ENCODE results near the gene EHBP1.

DNA sequence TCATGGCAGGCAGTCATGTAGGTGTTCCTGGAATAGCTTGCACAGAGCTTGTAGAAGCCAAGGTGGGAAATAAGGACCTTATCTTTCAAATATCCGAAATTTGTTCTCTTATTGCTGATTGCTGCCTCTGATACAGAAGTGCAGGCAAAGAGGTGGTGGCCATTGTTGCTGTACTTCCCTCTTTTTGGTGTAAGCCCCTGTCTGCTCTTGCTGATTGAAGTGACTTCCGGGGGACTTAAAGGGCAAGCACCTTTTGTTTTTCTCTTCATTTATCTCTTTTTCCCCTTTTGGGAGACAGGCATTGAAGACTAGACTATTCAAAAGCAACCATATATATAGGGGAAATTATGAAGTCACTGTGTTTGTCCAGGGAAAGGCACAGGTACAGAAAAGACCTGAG is 213.5 kb downstream of the EHBP1 start:
- TF ChIP-seq, protein P1, sequence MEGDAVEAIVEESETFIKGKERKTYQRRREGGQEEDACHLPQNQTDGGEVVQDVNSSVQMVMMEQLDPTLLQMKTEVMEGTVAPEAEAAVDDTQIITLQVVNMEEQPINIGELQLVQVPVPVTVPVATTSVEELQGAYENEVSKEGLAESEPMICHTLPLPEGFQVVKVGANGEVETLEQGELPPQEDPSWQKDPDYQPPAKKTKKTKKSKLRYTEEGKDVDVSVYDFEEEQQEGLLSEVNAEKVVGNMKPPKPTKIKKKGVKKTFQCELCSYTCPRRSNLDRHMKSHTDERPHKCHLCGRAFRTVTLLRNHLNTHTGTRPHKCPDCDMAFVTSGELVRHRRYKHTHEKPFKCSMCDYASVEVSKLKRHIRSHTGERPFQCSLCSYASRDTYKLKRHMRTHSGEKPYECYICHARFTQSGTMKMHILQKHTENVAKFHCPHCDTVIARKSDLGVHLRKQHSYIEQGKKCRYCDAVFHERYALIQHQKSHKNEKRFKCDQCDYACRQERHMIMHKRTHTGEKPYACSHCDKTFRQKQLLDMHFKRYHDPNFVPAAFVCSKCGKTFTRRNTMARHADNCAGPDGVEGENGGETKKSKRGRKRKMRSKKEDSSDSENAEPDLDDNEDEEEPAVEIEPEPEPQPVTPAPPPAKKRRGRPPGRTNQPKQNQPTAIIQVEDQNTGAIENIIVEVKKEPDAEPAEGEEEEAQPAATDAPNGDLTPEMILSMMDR (conservative IDR thresholded peaks at IDR 0.05 in 1 of 2, IDR thresholded peaks at IDR 0.05 in 1 of 2; ENCODE audit: low read depth in 1 of 2, low read length in 2 of 2) = no peak
- TF ChIP-seq EZH2 (IDR thresholded peaks at IDR 0.05; ENCODE audit: low read length, missing control alignments) = no peak

All from fibroblast of lung (primary cell).